ENCODE data around the gene REPS1. TPM values are rescaled to one million over a fixed set of nuclear protein-coding genes. Genes with fewer than 3 reads are reported as not detected.

Gene REPS1
- total RNA-seq, 6 experiments from 2014 or later: 21.1 to 29.9 (median 26.2) TPM

GRCh38 chr6:138970159-138970558 lies 17.9 kb downstream of the REPS1 start:
- TF ChIP-seq CTCF (IDR thresholded peaks at IDR 0.05): no peak
- Mint-ChIP-seq H3K4me3 (peak overlapping the region; percentile 79), H3K27ac (peak overlapping the region; percentile 90), H3K9me3 (no peaks in the 10 kb centered on the region), H3K4me1 (ENCODE audit: low read depth) (peaks cover 61% of the 10 kb centered on the region), H3K27me3 (ENCODE audit: insufficient read depth) (no peaks in the 10 kb centered on the region), H3K36me3 (ENCODE audit: low read depth) (no peaks in the 10 kb centered on the region; the same call in 1 of the 2 replicates)
- DNase-seq: no peak

- Mint-ChIP-seq H3K9me3 (no peaks in the 10 kb centered on the region), H3K27ac (no peak overlapping the region), H3K4me1 (ENCODE audit: low read depth) (peaks cover 31% of the 10 kb centered on the region), H3K36me3 (ENCODE audit: low read depth) (no peaks in the 10 kb centered on the region; the same call in 1 of the 2 replicates), H3K4me3 (no peak overlapping the region), H3K27me3 (ENCODE audit: insufficient read depth) (no peaks in the 10 kb centered on the region)
- DNase-seq: no peak
- no peak for TF ChIP-seq CTCF (IDR thresholded peaks at IDR 0.05)
Observed at GRCh38 chr6:138966870-138967269, 21.2 kb downstream of the REPS1 start.

- H3K27me3 Mint-ChIP-seq (ENCODE audit: insufficient read depth): no peaks in the 10 kb centered on the region
- no peak for DNase-seq
- no peaks in the 10 kb centered on the region for H3K9me3 Mint-ChIP-seq
- H3K27ac Mint-ChIP-seq: no peak overlapping the region
- no peaks in the 10 kb centered on the region; the same call in 1 of the 2 replicates for H3K36me3 Mint-ChIP-seq (ENCODE audit: low read depth)
- no peak overlapping the region for H3K4me3 Mint-ChIP-seq
- peaks cover 22% of the 10 kb centered on the region for H3K4me1 Mint-ChIP-seq (ENCODE audit: low read depth)
- no peak for TF ChIP-seq CTCF (IDR thresholded peaks at IDR 0.05)
Observed at GRCh38 chr6:138965971-138966370, 22.1 kb downstream of the REPS1 start.

GRCh38 chr6:138965291-138965874 lies 22.7 kb downstream of the REPS1 start:
- no peak overlapping the region for H3K4me3 Mint-ChIP-seq
- no peaks in the 10 kb centered on the region for H3K9me3 Mint-ChIP-seq
- no peaks in the 10 kb centered on the region for H3K27me3 Mint-ChIP-seq (ENCODE audit: insufficient read depth)
- no peak overlapping the region for H3K27ac Mint-ChIP-seq
- no peak for TF ChIP-seq CTCF (IDR thresholded peaks at IDR 0.05)
- peaks cover 16% of the 10 kb centered on the region for H3K4me1 Mint-ChIP-seq (ENCODE audit: low read depth)
- no peaks in the 10 kb centered on the region; the same call in 1 of the 2 replicates for H3K36me3 Mint-ChIP-seq (ENCODE audit: low read depth)
- no peak for DNase-seq

GRCh38 chr6:138964012-138964411 lies 24.0 kb downstream of the REPS1 start:
- Mint-ChIP-seq H3K4me1 (ENCODE audit: low read depth) (peaks cover 4% of the 10 kb centered on the region), H3K27ac (no peak overlapping the region), H3K9me3 (no peaks in the 10 kb centered on the region), H3K4me3 (no peak overlapping the region), H3K27me3 (ENCODE audit: insufficient read depth) (no peaks in the 10 kb centered on the region), H3K36me3 (ENCODE audit: low read depth) (no peaks in the 10 kb centered on the region; the same call in 1 of the 2 replicates)
- DNase-seq: no peak
- TF ChIP-seq CTCF (IDR thresholded peaks at IDR 0.05): no peak
